Measurements from ENCODE around the gene ZSCAN5B.
"Not testable (repeated sequence)": the region's sequence is repeated elsewhere in the genome, so short reads cannot be mapped to it uniquely, and the experiment has no call there.

ZSCAN5B gene

GRCh38 chr19:56197646-56198045 is at the start of gene ZSCAN5B:
TSS of gene ZSCAN5B (minus strand) at chr19:56197783. CDS start at chr19:56193052, 4,731 bp downstream.
- not testable (repeated sequence) for H3K27ac Mint-ChIP-seq; H3K4me3 Mint-ChIP-seq; H3K9me3 Mint-ChIP-seq; H3K4me1 Mint-ChIP-seq; H3K36me3 Mint-ChIP-seq; DNase-seq (ENCODE audit: low spot score in 2 of 2); ATAC-seq

GRCh38 chr19:56245764-56246163 is 48.2 kb upstream of the ZSCAN5B start:
- ATAC-seq; DNase-seq (ENCODE audit: low spot score in 2 of 2); H3K4me1 Mint-ChIP-seq; H3K27ac Mint-ChIP-seq; H3K36me3 Mint-ChIP-seq; H3K4me3 Mint-ChIP-seq; H3K9me3 Mint-ChIP-seq: not testable (repeated sequence)

GRCh38 chr19:56245121-56245740 is 47.6 kb upstream of the ZSCAN5B start:
- DNase-seq (ENCODE audit: low spot score in 2 of 2): no peak
- H3K4me1 Mint-ChIP-seq: no peaks in the 10 kb centered on the region
- no peak for ATAC-seq
- no peak overlapping the region for H3K27ac Mint-ChIP-seq
- no peaks in the 10 kb centered on the region for H3K9me3 Mint-ChIP-seq
- H3K36me3 Mint-ChIP-seq: no peaks in the 10 kb centered on the region
- no peak overlapping the region for H3K4me3 Mint-ChIP-seq

- H3K9me3 Mint-ChIP-seq: no peaks in the 10 kb centered on the region
- no peak for ATAC-seq
- no peaks in the 10 kb centered on the region for H3K4me1 Mint-ChIP-seq
- no peak overlapping the region for H3K4me3 Mint-ChIP-seq
- no peak overlapping the region for H3K27ac Mint-ChIP-seq
- peaks cover 10% of the 10 kb centered on the region for H3K36me3 Mint-ChIP-seq
- DNase-seq (ENCODE audit: low spot score in 2 of 2): no peak
Observed at GRCh38 chr19:56223481-56223880, 25.9 kb upstream of the ZSCAN5B start.

GRCh38 chr19:56222901-56223300 is 25.3 kb upstream of the ZSCAN5B start:
- Mint-ChIP-seq H3K27ac (no peak overlapping the region), H3K9me3 (no peaks in the 10 kb centered on the region), H3K36me3 (peaks cover 10% of the 10 kb centered on the region), H3K4me1 (no peaks in the 10 kb centered on the region), H3K4me3 (no peak overlapping the region)
- DNase-seq (ENCODE audit: low spot score in 2 of 2) (no peak), ATAC-seq (no peak)

- Mint-ChIP-seq H3K4me3 (no peak overlapping the region), H3K27ac (no peak overlapping the region), H3K9me3 (no peaks in the 10 kb centered on the region), H3K4me1 (no peaks in the 10 kb centered on the region), H3K36me3 (peaks cover 10% of the 10 kb centered on the region)
- ATAC-seq: no peak
- DNase-seq (ENCODE audit: low spot score in 2 of 2): no peak
Observed at GRCh38 chr19:56221851-56222250, 24.3 kb upstream of the ZSCAN5B start.

- H3K36me3 Mint-ChIP-seq: peaks cover 10% of the 10 kb centered on the region
- DNase-seq (ENCODE audit: low spot score in 2 of 2); H3K9me3 Mint-ChIP-seq; ATAC-seq; H3K4me3 Mint-ChIP-seq; H3K27ac Mint-ChIP-seq; H3K4me1 Mint-ChIP-seq: not testable (repeated sequence)
Observed at GRCh38 chr19:56221442-56221841, 23.9 kb upstream of the ZSCAN5B start.

GRCh38 chr19:56218961-56219360 is 21.4 kb upstream of the ZSCAN5B start:
- no peak overlapping the region for H3K4me3 Mint-ChIP-seq
- no peak overlapping the region for H3K27ac Mint-ChIP-seq
- peaks cover 10% of the 10 kb centered on the region for H3K36me3 Mint-ChIP-seq
- no peaks in the 10 kb centered on the region for H3K4me1 Mint-ChIP-seq
- H3K9me3 Mint-ChIP-seq: no peaks in the 10 kb centered on the region
- no peak for ATAC-seq
- DNase-seq (ENCODE audit: low spot score in 2 of 2): no peak

- Mint-ChIP-seq H3K4me1 (no peaks in the 10 kb centered on the region), H3K9me3 (no peaks in the 10 kb centered on the region)
Observed at GRCh38 chr19:56217039-56217949, 19.7 kb upstream of the ZSCAN5B start.

GRCh38 chr19:56211718-56212117 is 14.1 kb upstream of the ZSCAN5B start:
- Mint-ChIP-seq H3K4me1 (no peaks in the 10 kb centered on the region), H3K4me3 (no peak overlapping the region), H3K9me3 (no peaks in the 10 kb centered on the region), H3K27ac (no peak overlapping the region), H3K36me3 (no peaks in the 10 kb centered on the region)
- DNase-seq (ENCODE audit: low spot score in 2 of 2): no peak
- ATAC-seq: no peak

More at GRCh38 chr19:56217039-56217949, 19.7 kb upstream of the ZSCAN5B start:
- no peak overlapping the region for H3K4me3 Mint-ChIP-seq
- ATAC-seq (no peak), DNase-seq (ENCODE audit: low spot score in 2 of 2) (no peak)
- H3K27ac Mint-ChIP-seq: no peak overlapping the region
- H3K36me3 Mint-ChIP-seq: peaks cover 10% of the 10 kb centered on the region

- not testable (repeated sequence) for ATAC-seq; H3K27ac Mint-ChIP-seq; H3K4me1 Mint-ChIP-seq; H3K4me3 Mint-ChIP-seq; H3K9me3 Mint-ChIP-seq; H3K36me3 Mint-ChIP-seq; DNase-seq (ENCODE audit: low spot score in 2 of 2)
Observed at GRCh38 chr19:56210036-56210435, 12.5 kb upstream of the ZSCAN5B start.

- Mint-ChIP-seq H3K9me3 (no peaks in the 10 kb centered on the region), H3K27ac (no peak overlapping the region), H3K4me3 (no peak overlapping the region), H3K36me3 (no peaks in the 10 kb centered on the region), H3K4me1 (no peaks in the 10 kb centered on the region)
- DNase-seq (ENCODE audit: low spot score in 2 of 2) (no peak), ATAC-seq (no peak)
Observed at GRCh38 chr19:56209091-56209490, 11.5 kb upstream of the ZSCAN5B start.

GRCh38 chr19:56207581-56207980 is 10.0 kb upstream of the ZSCAN5B start:
- ATAC-seq; H3K36me3 Mint-ChIP-seq; DNase-seq (ENCODE audit: low spot score in 2 of 2); H3K9me3 Mint-ChIP-seq; H3K27ac Mint-ChIP-seq; H3K4me3 Mint-ChIP-seq; H3K4me1 Mint-ChIP-seq: not testable (repeated sequence)

GRCh38 chr19:56201973-56202372 is 4.4 kb upstream of the ZSCAN5B start, which contains the start of gene ZSCAN5C:
TSS of gene ZSCAN5C (plus strand) at chr19:56202273. CDS start at chr19:56205914, 3,641 bp downstream.
- Mint-ChIP-seq H3K4me3 (no peak within 1 kb of the TSS), H3K36me3 (no peaks in the 10 kb centered on the region), H3K27ac (no peak within 1 kb of the TSS), H3K9me3 (no peaks in the 10 kb centered on the region), H3K4me1 (no peaks in the 10 kb centered on the region)
- ATAC-seq (no peak), DNase-seq (ENCODE audit: low spot score in 2 of 2) (no peak)

GRCh38 chr19:56199687-56200086 is 2.1 kb upstream of the ZSCAN5B start:
- ATAC-seq (no peak), DNase-seq (ENCODE audit: low spot score in 2 of 2) (no peak)
- Mint-ChIP-seq H3K27ac (no peak overlapping the region), H3K4me3 (no peak overlapping the region), H3K36me3 (no peaks in the 10 kb centered on the region), H3K9me3 (no peaks in the 10 kb centered on the region), H3K4me1 (no peaks in the 10 kb centered on the region)

Measured in stimulated activated effector memory CD8-positive, alpha-beta T cell treated with anti-CD3 and anti-CD28 coated beads, Interleukin-12 subunit alpha, Interleukin-12 subunit beta, amount 100 ng/mL, for 72 hours (primary cell).